Activated CD8-positive, alpha-beta T cell treated with anti-CD3 and anti-CD28 coated beads for 36 hours (primary cell): ENCODE results near the gene MAPK1. TPM values are rescaled to one million over a fixed set of nuclear protein-coding genes. Genes with fewer than 3 reads are reported as not detected.
"Not testable (repeated sequence)": the region's sequence is repeated elsewhere in the genome, so short reads cannot be mapped to it uniquely, and the experiment has no call there.

ENCODE experiments used
- ATAC-seq: fragments of 200-7000 bp; cut with Tn5 transposase; one replicate; pipeline ENCODE4 v1.10.0; 2021; ENCODE audit warnings: mild to moderate bottlenecking, moderate library complexity
- CTCF ChIA-PET: fragments of 350-600 bp; sonication (Branson Sonifier 250); formaldehyde crosslinking; loops from one replicate; lab custom pipeline; 2021; ENCODE audit warnings: antibody characterized with exemption; lab: Charles Lee
- POLR2A ChIA-PET: fragments of 350-600 bp; sonication (Branson Sonifier 250); formaldehyde crosslinking; loops from one replicate; lab custom pipeline; 2021; ENCODE audit warnings: antibody characterized with exemption; lab: Charles Lee
- DNase-seq: peaks from one replicate; pipeline ENCODE4 v3.0.0-alpha.2; 2020
- H3K27ac Mint-ChIP-seq: one replicate; pipeline ENCODE4 v1.8.0; 2021; ENCODE audit warnings: mild to moderate bottlenecking, mixed read lengths
- H3K27me3 Mint-ChIP-seq: one replicate; pipeline ENCODE4 v1.8.0; 2021; ENCODE audit warnings: mixed read lengths
- H3K36me3 Mint-ChIP-seq: one replicate; pipeline ENCODE4 v1.8.0; 2021; ENCODE audit warnings: low read depth, mixed read lengths
- H3K4me1 Mint-ChIP-seq: one replicate; pipeline ENCODE4 v1.8.0; 2021; ENCODE audit warnings: low read depth, mixed read lengths
- H3K4me3 Mint-ChIP-seq: one replicate; pipeline ENCODE4 v1.8.0; 2021; ENCODE audit warnings: mild to moderate bottlenecking, moderate library complexity, mixed read lengths
- H3K9me3 Mint-ChIP-seq: one replicate; pipeline ENCODE4 v1.8.0; 2021; ENCODE audit warnings: mixed read lengths
- intact Hi-C: fragments of 100-400 bp; cut with micrococcal nuclease; formaldehyde crosslinking; loops from one replicate; pipeline ENCODE4 v1.10.0; 2022
- total RNA-seq, 2 experiments: library from RNA; stranded (reverse); gene quantifications; one replicate each; pipeline ENCODE4 v1.2.3, GENCODE V29; 2021
- TF ChIP-seq, protein P1 (sequence below): fragments of 200-600 bp; IDR thresholded peaks from one replicate; pipeline ENCODE4 v1.8.0; 2022; ENCODE audit warnings: antibody characterized with exemption, mild to moderate bottlenecking

The MAPK1 gene
- total RNA-seq, 2 experiments from 2014 or later, result 87.1 to 93.4 TPM

DNA sequence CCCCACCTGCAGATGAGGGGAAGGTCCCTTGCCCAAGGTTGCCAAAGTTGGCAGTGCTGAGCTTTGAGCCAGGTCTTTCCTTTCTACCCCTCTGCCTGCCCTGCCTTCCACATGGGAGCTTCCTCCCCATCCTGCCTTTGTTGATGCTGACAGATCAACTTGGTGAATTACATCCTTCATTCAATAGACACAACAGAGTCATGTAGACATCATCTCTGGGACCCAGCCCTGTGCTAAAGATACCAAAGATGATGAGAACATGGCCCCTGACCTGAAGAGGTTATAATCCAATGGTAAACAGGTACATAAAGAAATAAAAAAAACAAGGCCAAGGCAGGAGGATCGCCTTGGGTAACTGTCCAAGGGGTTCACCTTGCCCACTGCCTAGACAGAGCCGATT, 42.4 kb upstream of the MAPK1 start:
- H3K27me3 Mint-ChIP-seq, result no peaks in the 10 kb centered on the region
- intact Hi-C loops, result no loop called here
- H3K36me3 Mint-ChIP-seq, result no peaks in the 10 kb centered on the region
- H3K4me3 Mint-ChIP-seq, result no peak overlapping the region
- ATAC-seq (no peak), DNase-seq (no peak)
- H3K9me3 Mint-ChIP-seq, result no peaks in the 10 kb centered on the region
- CTCF ChIA-PET, result interaction anchor here (1.8 kb wide), 1 partner anchor 50 kb away, joined by 3 read pairs; no protein-coding TSS in a partner anchor
- no peak overlapping the region for H3K27ac Mint-ChIP-seq
- no peaks in the 10 kb centered on the region for H3K4me1 Mint-ChIP-seq
- POLR2A ChIA-PET, result interaction anchor here (0.6 kb wide), 1 partner anchor 10 kb away, joined by 3 read pairs; no protein-coding TSS in a partner anchor
- TF ChIP-seq, protein P1, sequence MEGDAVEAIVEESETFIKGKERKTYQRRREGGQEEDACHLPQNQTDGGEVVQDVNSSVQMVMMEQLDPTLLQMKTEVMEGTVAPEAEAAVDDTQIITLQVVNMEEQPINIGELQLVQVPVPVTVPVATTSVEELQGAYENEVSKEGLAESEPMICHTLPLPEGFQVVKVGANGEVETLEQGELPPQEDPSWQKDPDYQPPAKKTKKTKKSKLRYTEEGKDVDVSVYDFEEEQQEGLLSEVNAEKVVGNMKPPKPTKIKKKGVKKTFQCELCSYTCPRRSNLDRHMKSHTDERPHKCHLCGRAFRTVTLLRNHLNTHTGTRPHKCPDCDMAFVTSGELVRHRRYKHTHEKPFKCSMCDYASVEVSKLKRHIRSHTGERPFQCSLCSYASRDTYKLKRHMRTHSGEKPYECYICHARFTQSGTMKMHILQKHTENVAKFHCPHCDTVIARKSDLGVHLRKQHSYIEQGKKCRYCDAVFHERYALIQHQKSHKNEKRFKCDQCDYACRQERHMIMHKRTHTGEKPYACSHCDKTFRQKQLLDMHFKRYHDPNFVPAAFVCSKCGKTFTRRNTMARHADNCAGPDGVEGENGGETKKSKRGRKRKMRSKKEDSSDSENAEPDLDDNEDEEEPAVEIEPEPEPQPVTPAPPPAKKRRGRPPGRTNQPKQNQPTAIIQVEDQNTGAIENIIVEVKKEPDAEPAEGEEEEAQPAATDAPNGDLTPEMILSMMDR, result no peak

DNA sequence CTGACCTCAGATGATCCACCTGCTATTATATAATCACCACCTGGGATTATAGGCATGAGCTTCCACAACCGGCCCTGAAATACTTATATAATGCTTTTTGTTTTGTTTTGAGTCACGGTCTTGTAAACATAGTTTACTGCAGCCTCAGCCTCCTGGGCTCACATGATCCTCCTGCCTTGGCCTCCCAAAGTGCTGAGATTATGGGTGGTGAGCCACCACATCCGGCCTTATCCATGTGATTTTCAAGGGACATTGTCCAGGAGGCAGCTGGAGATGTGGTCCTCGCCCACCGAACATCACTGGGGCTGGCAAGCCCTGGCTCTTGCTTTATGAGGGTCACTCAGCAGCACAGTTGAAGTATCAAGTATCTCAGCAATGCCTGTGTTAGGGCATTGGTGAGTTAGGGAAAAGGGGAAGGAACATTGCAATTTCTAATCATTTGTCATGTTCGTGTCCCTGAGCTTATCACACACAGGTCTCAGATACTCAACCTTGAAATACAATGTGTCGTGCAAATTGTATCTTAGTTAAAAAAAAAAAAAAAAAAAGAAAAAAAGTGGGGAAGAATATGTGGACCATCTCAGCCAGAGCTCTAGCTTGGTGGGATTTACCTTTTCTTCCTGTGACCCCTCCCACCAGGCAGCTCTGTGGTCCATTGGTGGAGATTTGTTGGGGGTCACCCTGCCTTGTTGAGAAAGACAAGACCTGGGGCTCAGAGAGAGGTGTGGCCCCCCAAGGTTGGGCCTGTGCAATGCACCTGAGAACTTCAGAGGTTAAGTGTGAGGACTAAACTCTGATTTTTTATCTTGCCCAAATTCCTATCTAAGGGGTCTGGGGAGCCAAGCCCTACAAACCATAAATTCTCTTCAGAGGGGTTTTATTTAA, 40.4 kb upstream of the MAPK1 start:
- ATAC-seq (no peak), DNase-seq (no peak)
- no peaks in the 10 kb centered on the region for H3K9me3 Mint-ChIP-seq
- no peaks in the 10 kb centered on the region for H3K4me1 Mint-ChIP-seq
- H3K27ac Mint-ChIP-seq, result no peak overlapping the region
- TF ChIP-seq, protein P1, result no peak
- H3K4me3 Mint-ChIP-seq, result no peak overlapping the region
- no peaks in the 10 kb centered on the region for H3K27me3 Mint-ChIP-seq
- no peaks in the 10 kb centered on the region for H3K36me3 Mint-ChIP-seq
- ChIA-PET POLR2A (interaction anchor here (0.7 to 0.9 kb wide), 2 partner anchors 10 to 80 kb away, joined by 3 read pairs; no protein-coding TSS in a partner anchor), CTCF (interaction anchor here (1.2 to 1.7 kb wide), 3 partner anchors 29 to 133 kb away, joined by 3 to 4 read pairs (median 4); no protein-coding TSS in a partner anchor)
- intact Hi-C loops, result no loop called here

DNA sequence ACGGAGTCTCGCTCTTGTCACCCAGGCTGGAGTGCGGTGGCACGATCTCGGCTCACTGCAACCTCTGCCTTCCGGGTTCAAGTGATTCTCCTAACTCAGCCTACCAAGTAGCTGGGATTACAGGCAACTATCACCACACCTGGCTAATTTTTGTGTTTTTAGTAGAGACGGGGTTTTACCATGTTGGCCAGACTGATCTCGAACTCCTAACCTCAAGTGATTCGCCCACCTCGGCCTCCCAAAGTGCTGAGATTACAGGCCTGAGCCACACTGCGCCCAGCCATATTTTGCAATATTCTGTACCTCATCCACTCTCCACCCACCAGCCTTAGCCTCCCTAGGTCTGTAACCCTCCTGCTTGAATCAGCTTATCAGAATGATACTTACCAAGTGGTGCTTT, 37.8 kb upstream of the MAPK1 start:
- H3K9me3 Mint-ChIP-seq, H3K27me3 Mint-ChIP-seq, H3K4me1 Mint-ChIP-seq, H3K27ac Mint-ChIP-seq, intact Hi-C loops, H3K36me3 Mint-ChIP-seq, H3K4me3 Mint-ChIP-seq, POLR2A ChIA-PET, CTCF ChIA-PET, DNase-seq, ATAC-seq: not testable (repeated sequence)

DNA sequence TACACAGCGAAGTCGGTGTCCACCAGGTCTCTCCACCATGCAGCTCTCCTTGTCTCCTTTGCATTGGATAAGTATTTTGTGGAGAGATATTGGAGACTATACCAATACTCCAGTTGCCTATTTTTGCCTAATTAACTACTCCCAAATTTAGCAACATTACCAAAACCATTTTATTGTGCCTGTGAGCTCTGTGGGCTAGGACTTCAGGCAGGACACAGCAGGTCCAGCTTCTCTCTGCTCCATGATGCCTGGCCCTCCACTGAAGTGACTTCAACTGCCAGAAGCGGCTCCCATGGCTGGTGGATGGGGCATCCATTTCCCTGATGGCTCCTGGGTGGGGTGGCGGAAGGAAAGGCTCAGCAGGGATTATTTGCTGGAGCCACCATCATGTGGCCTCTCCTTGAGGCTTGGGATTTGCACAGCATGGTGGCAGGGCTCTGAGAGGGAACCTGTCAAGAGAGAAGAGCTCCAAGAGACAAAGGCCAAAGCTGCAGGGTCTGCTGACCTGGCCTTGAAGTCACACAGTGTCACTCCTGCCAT, 36.9 kb upstream of the MAPK1 start:
- ATAC-seq (no peak), DNase-seq (no peak)
- Mint-ChIP-seq H3K36me3 (no peaks in the 10 kb centered on the region), H3K27ac (no peak overlapping the region), H3K9me3 (no peaks in the 10 kb centered on the region), H3K27me3 (peaks cover 2% of the 10 kb centered on the region), H3K4me1 (no peaks in the 10 kb centered on the region), H3K4me3 (no peak overlapping the region)
- intact Hi-C loops, result no loop called here
- CTCF ChIA-PET, result interaction anchor here (1.4 kb wide), 1 partner anchor 68 kb away, joined by 4 read pairs; no protein-coding TSS in a partner anchor
- POLR2A ChIA-PET, result interaction anchor here (0.6 kb wide), 1 partner anchor 446 kb away, joined by 3 read pairs; no protein-coding TSS in a partner anchor
- TF ChIP-seq, protein P1, result no peak

DNA sequence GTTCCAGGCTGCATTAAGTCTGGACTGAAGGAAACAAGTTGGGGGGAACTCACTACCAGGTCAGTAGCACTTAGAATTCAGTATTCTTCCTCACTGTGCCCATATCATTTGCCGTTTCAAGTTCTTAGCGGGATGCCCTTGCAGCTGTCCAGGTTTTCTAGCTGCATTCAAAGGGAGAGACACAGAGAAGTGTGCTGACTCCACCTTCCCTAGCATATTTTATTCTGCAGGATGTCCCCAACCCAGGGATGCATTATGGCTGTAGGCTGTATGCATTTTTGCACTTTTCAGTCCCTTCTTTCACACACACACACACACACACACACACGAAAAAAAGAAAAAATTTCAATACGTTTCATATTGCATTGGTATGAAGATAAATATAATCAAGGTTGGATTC, 35.8 kb upstream of the MAPK1 start:
- no peak for DNase-seq
- H3K4me3 Mint-ChIP-seq, result no peak overlapping the region
- peaks cover 2% of the 10 kb centered on the region for H3K27me3 Mint-ChIP-seq
- TF ChIP-seq, protein P1, result no peak
- no peaks in the 10 kb centered on the region for H3K9me3 Mint-ChIP-seq
- ATAC-seq, result no peak
- H3K4me1 Mint-ChIP-seq, result no peaks in the 10 kb centered on the region
- H3K36me3 Mint-ChIP-seq, result no peaks in the 10 kb centered on the region
- intact Hi-C loops, result no loop called here
- CTCF ChIA-PET, result no interaction called here
- H3K27ac Mint-ChIP-seq, result no peak overlapping the region
- POLR2A ChIA-PET, result interaction anchor here (0.7 kb wide), 1 partner anchor 1304 kb away, joined by 3 read pairs; no protein-coding TSS in a partner anchor
